Stimulated activated CD8-positive, alpha-beta memory T cell treated with anti-CD3 and anti-CD28 coated beads, Interleukin-15, amount 100 ng/mL, for 4 hours (primary cell): ENCODE measurements around the gene ZFTA.
"Not testable (repeated sequence)": the region's sequence is repeated elsewhere in the genome, so short reads cannot be mapped to it uniquely, and the experiment has no call there.

Source experiments
- DNase-seq, 2 donors: peaks; one replicate each; pipeline ENCODE4 v3.0.0-alpha.2; 2020; ENCODE audit warnings: low read depth in 2 of 2

The ZFTA gene

GRCh38 chr11:63768237-63769041 lies at the start of gene ZFTA:
TSS of gene ZFTA (minus strand) at chr11:63768775. CDS start at chr11:63768622, 153 bp downstream.
- peak; percentile 7 to 46 for DNase-seq

GRCh38 chr11:63817758-63818498 lies 49.4 kb upstream of the ZFTA start:
- no peak for DNase-seq

- no peak for DNase-seq
Measured at GRCh38 chr11:63816732-63817131, 48.2 kb upstream of the ZFTA start.

- no peak for DNase-seq
Measured at GRCh38 chr11:63816166-63816565, 47.6 kb upstream of the ZFTA start.

GRCh38 chr11:63814383-63814736 lies 45.8 kb upstream of the ZFTA start:
- DNase-seq = no peak

- no peak for DNase-seq
Measured at GRCh38 chr11:63813563-63814382, 45.2 kb upstream of the ZFTA start.

GRCh38 chr11:63813035-63813562 lies 44.5 kb upstream of the ZFTA start, which contains the start of gene SPINDOC:
TSS of gene SPINDOC (plus strand) at chr11:63813456. CDS start at chr11:63813687, 231 bp downstream.
- DNase-seq = peak in 1 of 2 donors; percentile 48

GRCh38 chr11:63811522-63811921 lies 42.9 kb upstream of the ZFTA start:
- DNase-seq = no peak

- DNase-seq = not testable (repeated sequence)
Measured at GRCh38 chr11:63810383-63810782, 41.8 kb upstream of the ZFTA start.

- no peak for DNase-seq
Measured at GRCh38 chr11:63805844-63806415, 37.4 kb upstream of the ZFTA start.

- no peak for DNase-seq
Measured at GRCh38 chr11:63804259-63804658, 35.7 kb upstream of the ZFTA start.

- no peak for DNase-seq
Measured at GRCh38 chr11:63802637-63803414, 34.3 kb upstream of the ZFTA start.

GRCh38 chr11:63800921-63801320 lies 32.3 kb upstream of the ZFTA start:
- no peak for DNase-seq

GRCh38 chr11:63795066-63795465 lies 26.5 kb upstream of the ZFTA start:
- DNase-seq = no peak

- no peak for DNase-seq
Measured at GRCh38 chr11:63793161-63793560, 24.6 kb upstream of the ZFTA start.

- no peak for DNase-seq
Measured at GRCh38 chr11:63791495-63792167, 23.1 kb upstream of the ZFTA start.

- DNase-seq = no peak
Measured at GRCh38 chr11:63785823-63786222, 17.2 kb upstream of the ZFTA start.

- DNase-seq = no peak
Measured at GRCh38 chr11:63783925-63784592, 15.5 kb upstream of the ZFTA start.

- no peak for DNase-seq
Measured at GRCh38 chr11:63782749-63783148, 14.2 kb upstream of the ZFTA start.

- no peak for DNase-seq
Measured at GRCh38 chr11:63779039-63779438, 10.5 kb upstream of the ZFTA start.
